Stimulated activated CD8-positive, alpha-beta memory T cell treated with anti-CD3 and anti-CD28 coated beads, Interleukin-4, amount 100 ng/mL, for 4 hours (primary cell): ENCODE results near the gene SCAF8.
"Not testable (repeated sequence)": the region's sequence is repeated elsewhere in the genome, so short reads cannot be mapped to it uniquely, and the experiment has no call there.

Experiments used
- DNase-seq, 2 donors: peaks; one replicate each; pipeline ENCODE4 v3.0.0-alpha.2; 2020; ENCODE audit warnings: low read depth in 2 of 2, low spot score in 1 of 2

The SCAF8 gene

GRCh38 chr6:154773610-154774089 is 40.4 kb downstream of the SCAF8 start:
- no peak for DNase-seq

DNA sequence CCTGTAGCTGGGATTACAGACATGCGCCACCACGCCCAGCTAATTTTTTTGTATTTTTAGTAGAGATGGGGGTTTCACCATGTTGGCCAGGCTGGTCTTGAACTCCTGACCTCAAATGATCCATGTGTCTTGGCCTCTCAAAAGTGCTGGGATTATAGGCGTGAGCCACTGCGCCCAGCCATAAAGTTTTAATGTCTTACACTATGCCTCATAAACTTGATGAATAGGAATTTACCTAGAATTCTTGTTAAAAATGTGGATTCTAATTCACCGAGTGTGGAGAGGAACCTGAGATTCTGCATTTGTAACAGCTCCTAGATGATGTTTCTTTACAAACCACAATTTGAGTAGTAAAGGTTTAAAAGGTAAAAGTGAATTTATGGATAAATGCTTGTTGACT is 45.9 kb downstream of the SCAF8 start:
- not testable (repeated sequence) for DNase-seq

- DNase-seq, result no peak
Measured at GRCh38 chr6:154782193-154782592, 49.0 kb downstream of the SCAF8 start.

DNA sequence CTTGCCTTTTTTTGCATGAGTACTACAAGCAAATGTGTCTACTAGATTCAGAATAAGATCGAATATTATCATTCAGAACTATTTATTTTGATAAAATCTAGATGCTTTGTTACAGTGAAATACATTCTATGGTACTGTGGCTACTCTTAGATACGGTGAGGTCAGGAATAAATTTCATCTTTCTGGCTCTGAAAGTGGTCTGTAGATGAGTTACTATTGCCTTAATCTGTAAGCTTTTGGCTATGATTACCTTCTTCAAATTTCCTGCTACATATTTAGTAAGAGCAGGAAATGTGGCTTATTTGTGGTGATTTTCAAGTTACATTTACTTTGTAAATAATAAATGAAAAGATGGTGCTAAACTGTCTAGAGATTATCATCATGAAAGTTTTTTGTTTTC is 50.0 kb downstream of the SCAF8 start:
- no peak for DNase-seq

DNA sequence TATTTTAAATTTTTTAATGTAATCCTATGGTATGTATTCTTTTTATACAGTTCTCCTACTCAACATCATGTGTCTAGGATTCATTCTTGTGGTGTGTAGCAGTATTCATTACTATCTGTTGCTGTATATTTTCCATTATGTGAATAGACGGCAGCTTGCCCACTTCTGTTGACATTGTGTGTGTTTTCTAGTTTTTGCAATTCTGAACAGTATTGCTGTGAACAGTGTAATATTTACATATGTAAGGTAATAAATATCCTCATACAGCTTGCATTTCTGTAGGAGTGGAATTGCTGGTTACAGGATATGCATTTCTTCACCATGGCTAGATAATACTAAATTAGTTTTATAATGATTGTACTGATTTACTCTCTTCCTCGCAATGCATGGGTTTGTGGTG is 51.9 kb downstream of the SCAF8 start:
- DNase-seq, result no peak

GRCh38 chr6:154786144-154786868 is 53.1 kb downstream of the SCAF8 start:
- DNase-seq, result no peak

DNA sequence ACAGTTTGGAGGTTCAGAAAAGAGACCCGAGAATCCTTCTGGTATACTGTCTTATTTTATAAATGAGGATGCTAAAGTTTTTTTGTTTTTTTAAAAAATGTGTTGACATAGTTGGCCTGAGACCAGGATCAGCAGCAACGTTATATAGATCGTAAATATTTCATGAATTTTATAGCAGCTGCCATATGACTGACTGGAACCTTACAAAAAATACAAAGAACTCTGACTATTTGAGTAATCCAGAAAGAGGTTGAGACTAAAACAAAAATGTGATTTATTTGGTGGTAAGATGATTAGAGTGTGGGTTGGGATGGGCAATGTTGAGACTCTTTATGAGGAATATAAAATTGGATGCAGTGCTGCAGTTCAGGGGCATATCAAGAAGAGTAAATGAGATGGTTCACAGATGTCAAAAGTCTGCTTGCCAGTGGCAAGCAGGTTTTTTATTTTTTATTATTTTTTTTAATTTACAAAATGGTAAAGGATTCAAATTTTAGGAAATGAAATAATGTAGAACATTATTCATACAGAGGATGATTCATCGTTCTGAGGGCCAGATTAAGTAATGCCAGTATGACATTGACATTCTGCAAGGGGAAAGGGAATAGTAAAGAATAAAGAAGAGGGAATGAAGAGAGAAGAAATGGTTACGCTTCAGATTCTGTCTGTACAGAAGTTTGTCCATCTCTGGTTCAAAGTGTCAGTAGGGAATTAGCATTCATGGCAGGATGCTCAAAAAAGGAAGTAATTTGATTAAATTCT is 58.5 kb downstream of the SCAF8 start:
- no peak for DNase-seq

DNA sequence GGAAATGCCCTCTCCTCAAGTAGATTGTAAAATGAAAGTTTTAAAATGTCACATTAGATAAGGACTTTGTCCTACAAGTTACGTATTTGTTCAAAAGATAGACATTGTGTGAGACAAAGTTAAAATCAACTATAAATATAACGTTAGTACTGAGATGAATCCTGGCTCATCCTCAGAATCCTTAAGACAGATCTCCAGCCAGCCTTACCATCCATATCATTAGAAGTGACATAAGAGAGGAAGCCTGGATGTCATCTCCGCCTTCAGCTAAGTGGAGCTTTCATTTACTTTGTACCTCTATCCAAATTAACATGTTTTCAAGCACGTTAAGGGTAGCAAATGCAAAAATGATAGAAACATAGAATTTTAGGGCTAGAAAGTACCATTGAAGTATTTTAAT is 59.1 kb downstream of the SCAF8 start:
- DNase-seq, result no peak

- DNase-seq, result no peak
Measured at GRCh38 chr6:154792761-154793160, 59.5 kb downstream of the SCAF8 start.

DNA sequence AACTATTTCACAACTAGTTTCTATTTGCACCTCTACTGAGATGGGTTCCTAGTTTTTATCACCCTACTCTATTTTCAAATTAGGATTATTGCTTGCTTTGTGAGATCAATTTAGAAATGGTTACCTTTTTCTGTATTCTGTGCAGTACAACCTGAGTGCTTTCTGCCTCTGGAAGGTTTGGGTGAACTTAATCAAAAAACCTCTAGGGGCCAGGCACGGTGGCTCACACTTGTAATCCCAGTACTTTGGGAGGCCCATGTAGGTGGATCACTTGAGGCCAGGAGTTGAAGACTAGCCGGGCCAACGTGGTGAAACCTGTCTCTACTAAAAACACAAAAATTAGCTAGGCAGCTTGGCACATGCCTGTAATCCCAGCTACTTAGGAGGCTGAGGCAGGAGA is 63.3 kb downstream of the SCAF8 start:
- DNase-seq, result no peak

DNA sequence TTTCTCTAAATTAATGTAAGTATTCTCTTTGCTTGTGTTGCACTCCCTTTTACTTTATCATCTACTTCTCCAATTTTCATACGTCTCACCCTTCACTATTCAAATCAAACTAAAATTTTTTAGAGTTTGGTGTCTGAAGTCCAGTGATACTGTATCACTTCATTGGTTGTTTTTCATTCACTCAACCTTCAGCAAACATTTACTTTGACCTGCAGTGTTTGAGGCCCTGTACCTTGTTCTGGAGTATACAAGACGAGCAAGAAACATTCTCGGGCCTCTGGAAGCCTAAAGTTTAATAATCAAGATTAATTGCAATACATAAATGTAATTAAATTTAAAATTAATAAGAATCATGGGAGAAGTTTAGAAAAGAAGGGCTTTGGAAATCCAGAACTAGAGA is 64.6 kb downstream of the SCAF8 start:
- DNase-seq, result no peak

- no peak for DNase-seq
Measured at GRCh38 chr6:154800338-154800737, 67.1 kb downstream of the SCAF8 start.

DNA sequence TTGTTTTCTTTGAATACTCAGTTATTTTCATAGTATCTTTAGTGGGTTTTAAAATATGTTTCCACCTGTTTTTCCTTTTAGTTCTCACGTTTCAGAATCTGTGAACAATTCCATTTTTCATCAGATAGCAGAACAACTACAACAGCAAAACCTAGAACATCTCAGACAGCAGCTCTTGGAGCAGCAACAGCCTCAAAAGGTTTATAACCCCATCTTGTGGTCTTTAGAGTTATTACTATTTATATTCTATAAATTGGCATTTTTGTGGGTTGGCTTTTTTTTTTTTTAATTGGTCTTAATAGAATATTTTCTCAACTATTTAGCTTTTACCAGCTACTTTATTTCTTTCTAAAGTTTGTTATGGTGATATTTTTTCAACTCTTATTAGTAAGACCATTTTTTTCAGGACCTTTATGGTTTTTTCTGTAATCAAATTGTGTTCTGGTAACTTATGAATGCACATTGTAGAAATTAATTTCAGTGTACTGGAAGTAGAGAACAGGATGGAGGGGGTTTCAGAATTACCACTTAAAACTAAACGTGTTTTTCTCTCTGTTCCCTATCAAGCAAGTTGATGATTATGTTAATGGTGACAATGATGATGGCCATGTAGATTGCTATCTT is 72.2 kb downstream of the SCAF8 start:
- no peak for DNase-seq

- DNase-seq, result no peak
Measured at GRCh38 chr6:154806804-154807203, 73.6 kb downstream of the SCAF8 start.

GRCh38 chr6:154811663-154812062 is 78.4 kb downstream of the SCAF8 start:
- not testable (repeated sequence) for DNase-seq

DNA sequence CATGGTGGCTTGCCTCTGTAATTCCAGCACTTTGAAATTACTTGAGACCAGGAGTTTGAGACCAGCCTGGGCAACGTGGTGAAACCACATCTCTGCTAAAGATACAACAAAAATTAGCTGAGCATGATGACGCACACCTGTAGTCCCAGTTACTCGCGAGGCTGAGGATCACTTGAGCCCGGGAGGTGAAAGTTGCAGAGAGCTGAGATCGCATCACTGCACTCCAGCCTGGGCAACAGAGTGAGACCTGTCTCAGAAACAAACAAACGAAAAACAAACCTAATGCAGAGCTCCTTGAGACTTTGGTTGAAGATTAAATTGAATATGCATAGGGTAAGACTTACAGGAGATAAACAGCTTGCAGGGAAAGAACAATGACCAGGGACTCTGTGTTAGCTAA is 80.8 kb downstream of the SCAF8 start:
- no peak for DNase-seq

- DNase-seq, result no peak
Measured at GRCh38 chr6:154815938-154816820, 83.0 kb downstream of the SCAF8 start.

GRCh38 chr6:154821099-154821498 is 87.9 kb downstream of the SCAF8 start:
- no peak for DNase-seq

DNA sequence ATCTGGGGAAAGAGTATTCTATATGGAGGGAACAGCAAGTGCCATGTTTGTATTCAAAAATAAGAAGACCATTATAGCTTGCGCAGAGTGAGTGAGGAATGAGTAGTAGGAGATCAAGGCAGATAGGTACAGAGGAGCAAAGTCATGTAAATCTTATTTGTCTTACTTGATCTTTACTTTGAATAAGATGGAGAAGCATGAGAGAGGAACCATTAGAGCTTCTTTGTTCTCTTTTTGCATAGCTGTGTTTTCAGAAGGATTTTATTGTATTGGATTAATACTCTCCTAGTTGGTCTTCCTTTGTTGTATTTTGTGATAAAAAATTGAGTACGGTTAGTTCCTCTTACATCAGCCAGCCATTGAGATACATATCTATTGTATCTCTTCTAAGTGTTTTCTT is 88.4 kb downstream of the SCAF8 start:
- no peak for DNase-seq

- no peak for DNase-seq
Measured at GRCh38 chr6:154822947-154823558, 89.8 kb downstream of the SCAF8 start.

DNA sequence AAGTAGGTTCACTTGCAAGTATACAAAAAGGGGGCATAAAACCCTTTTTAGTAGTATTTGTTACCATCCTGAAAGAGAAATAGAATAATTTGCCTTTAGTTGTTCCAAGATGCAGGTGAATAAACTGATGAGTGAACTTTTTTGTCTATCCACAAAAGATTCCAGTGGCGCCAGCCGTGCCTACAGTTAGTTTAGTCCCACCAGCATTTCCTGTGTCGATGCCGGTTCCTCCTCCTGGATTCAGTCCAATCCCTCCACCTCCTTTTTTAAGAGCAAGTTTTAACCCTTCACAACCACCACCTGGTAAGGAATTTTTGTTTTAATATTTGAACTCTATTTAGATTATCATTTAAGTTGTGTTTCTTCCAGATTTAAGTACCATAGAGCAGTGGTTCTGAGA is 90.9 kb downstream of the SCAF8 start:
- DNase-seq, result no peak
